ENCODE measurements around the gene GSTP1. TPM values are rescaled to one million over a fixed set of nuclear protein-coding genes. Genes with fewer than 3 reads are reported as not detected.

GSTP1 gene
- 100 to 1,000 TPM; 330 to 337 TPM for total RNA-seq

GRCh38 chr11:67583247-67584204 is at the start of gene GSTP1:
GSTP1 (plus strand) TSS chr11:67583812; CDS start chr11:67583844, 32 bp downstream.
- POLR2A ChIA-PET = interaction anchor here (0.5 to 3.0 kb wide), 5 partner anchors 9 to 615 kb away, joined by 3 to 13 read pairs (median 5); partner anchors contain the start of gene PTPRCAP
- CTCF ChIA-PET = interaction anchor here (0.6 to 2.2 kb wide), 13 partner anchors 8 to 755 kb away, joined by 3 to 11 read pairs (median 4); partner anchors contain the start of genes NUDT8 and PPP1CA
- ATAC-seq = peak; percentile 92
- Mint-ChIP-seq H3K4me1 (ENCODE audit: low read depth) (peaks cover 51% of the 10 kb centered on the region), H3K27me3 (ENCODE audit: low read depth) (peaks cover 24% of the 10 kb centered on the region), H3K27ac (peak within 1 kb of the TSS; percentile 82), H3K4me3 (peak within 1 kb of the TSS; percentile 88), H3K9me3 (ENCODE audit: insufficient read depth) (no peaks in the 10 kb centered on the region), H3K36me3 (ENCODE audit: low read depth) (peaks cover 37% of the 10 kb centered on the region)
- peak; percentile 86 for DNase-seq

GRCh38 chr11:67534070-67534679 is 49.4 kb upstream of the GSTP1 start:
- ATAC-seq (no peak), DNase-seq (no peak)
- H3K27ac Mint-ChIP-seq = no peak overlapping the region
- ChIA-PET POLR2A (no interaction called here), CTCF (no interaction called here)
- peaks cover 3% of the 10 kb centered on the region for H3K27me3 Mint-ChIP-seq (ENCODE audit: low read depth)
- H3K4me3 Mint-ChIP-seq = no peak overlapping the region
- peaks cover 5% of the 10 kb centered on the region for H3K36me3 Mint-ChIP-seq (ENCODE audit: low read depth)
- peaks cover 9% of the 10 kb centered on the region for H3K9me3 Mint-ChIP-seq (ENCODE audit: insufficient read depth)
- no peaks in the 10 kb centered on the region for H3K4me1 Mint-ChIP-seq (ENCODE audit: low read depth)

DNA sequence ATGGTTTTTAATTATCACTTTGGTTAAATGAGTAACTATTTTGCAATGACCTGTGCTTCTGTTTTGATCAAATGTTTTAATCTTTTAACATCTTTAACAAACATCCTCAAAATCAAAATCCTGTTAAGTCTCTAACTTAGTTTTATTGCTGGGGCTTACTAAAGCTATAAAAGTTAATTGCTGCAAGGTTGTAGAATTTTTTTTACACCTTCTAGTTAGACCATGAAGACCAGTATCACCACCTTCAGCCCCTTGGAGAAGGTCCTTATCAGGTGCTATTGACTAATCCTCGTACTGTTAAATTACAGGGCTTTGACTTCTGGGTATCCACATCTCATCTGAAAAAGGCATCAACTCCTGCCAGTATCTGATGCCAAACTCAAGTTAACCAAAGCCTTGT is 48.1 kb upstream of the GSTP1 start:
- Mint-ChIP-seq H3K27me3 (ENCODE audit: low read depth) (no peaks in the 10 kb centered on the region), H3K36me3 (ENCODE audit: low read depth) (peaks cover 5% of the 10 kb centered on the region), H3K9me3 (ENCODE audit: insufficient read depth) (peaks cover 9% of the 10 kb centered on the region), H3K4me1 (ENCODE audit: low read depth) (no peaks in the 10 kb centered on the region), H3K4me3 (no peak overlapping the region), H3K27ac (no peak overlapping the region)
- DNase-seq = no peak
- POLR2A ChIA-PET = interaction anchor here (1.1 kb wide), 1 partner anchor 43 kb away, joined by 3 read pairs; no protein-coding TSS in a partner anchor
- no peak for ATAC-seq
- CTCF ChIA-PET = no interaction called here

DNA sequence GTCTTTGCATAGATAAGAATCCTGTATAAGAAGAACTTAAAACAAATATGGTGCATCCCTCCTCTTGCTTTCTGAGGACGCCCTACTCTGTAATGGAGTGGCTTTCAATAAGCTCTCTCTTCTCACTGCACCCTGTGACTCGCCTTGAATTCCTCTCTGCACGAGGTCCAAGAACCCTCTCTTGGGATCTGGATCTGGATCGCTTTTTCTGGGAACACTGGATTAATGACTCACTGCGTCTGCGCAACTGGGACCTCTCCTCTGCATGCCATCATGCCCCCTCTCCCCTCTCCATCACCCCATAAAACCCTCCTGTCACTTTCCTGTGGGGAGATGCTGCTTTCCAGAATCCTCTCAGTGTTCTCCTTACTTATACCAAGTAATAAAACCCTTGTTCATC is 45.3 kb upstream of the GSTP1 start:
- ATAC-seq (no peak), DNase-seq (no peak)
- POLR2A ChIA-PET = no interaction called here
- Mint-ChIP-seq H3K27me3 (ENCODE audit: low read depth) (no peaks in the 10 kb centered on the region), H3K27ac (no peak overlapping the region), H3K4me3 (no peak overlapping the region), H3K36me3 (ENCODE audit: low read depth) (peaks cover 5% of the 10 kb centered on the region), H3K9me3 (ENCODE audit: insufficient read depth) (peaks cover 3% of the 10 kb centered on the region), H3K4me1 (ENCODE audit: low read depth) (no peaks in the 10 kb centered on the region)
- CTCF ChIA-PET = no interaction called here

DNA sequence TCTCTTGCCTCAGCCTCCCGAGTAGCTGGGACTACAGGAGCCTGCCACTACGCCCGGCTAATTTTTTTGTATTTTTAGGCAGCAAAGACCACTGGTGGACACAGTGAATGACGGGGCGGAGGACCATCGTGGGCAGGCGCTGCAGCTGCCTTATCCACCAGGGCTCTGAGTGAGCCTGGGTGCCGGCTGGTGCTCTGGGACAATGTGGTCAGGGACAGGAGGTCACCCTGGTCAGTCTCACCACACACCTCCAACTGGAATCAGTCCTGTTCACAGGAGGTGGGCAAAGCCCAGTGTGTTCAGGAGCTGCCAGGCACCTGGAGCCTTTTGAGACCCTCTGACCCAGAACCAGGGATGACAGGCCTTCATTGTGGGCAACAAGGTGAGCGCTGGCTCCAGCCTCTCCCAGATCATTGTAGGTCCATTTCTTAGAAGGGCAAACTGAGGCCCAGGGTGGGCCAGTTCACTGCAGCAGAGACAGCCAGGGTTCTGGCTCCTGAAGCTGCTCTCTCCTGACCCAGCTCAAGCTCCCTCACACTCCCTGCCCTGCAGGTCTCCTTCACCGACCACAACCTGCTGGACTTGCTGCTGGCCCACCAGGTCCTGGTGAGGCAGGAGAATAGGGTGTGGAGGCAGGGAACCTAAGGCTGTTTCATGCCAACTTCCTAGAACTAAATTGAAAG is 44.6 kb upstream of the GSTP1 start:
- Mint-ChIP-seq H3K27ac (no peak overlapping the region), H3K4me1 (ENCODE audit: low read depth) (no peaks in the 10 kb centered on the region), H3K36me3 (ENCODE audit: low read depth) (peaks cover 5% of the 10 kb centered on the region), H3K9me3 (ENCODE audit: insufficient read depth) (peaks cover 3% of the 10 kb centered on the region), H3K27me3 (ENCODE audit: low read depth) (no peaks in the 10 kb centered on the region), H3K4me3 (no peak overlapping the region)
- POLR2A ChIA-PET = no interaction called here
- no peak for DNase-seq
- no peak for ATAC-seq
- CTCF ChIA-PET = no interaction called here

DNA sequence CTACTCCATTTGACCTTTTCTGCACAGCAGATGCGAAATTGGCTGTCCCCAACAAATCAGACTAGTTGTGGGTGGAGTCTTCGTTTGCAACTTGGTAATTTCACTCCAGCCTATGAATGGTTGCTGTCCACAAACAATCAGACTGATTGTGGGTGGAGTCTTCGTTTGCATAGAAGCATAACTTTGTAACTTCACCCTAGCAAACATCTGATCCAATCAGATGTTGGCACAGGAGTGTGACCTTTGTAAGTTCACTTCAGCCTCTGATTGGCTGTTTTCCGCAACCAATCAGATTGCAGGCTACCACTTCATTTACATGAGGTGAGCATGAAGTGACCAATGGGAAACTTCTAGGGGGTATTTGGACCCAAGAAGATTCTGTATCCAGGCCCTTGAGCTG is 44.1 kb upstream of the GSTP1 start:
- peaks cover 1% of the 10 kb centered on the region for H3K36me3 Mint-ChIP-seq (ENCODE audit: low read depth)
- H3K4me3 Mint-ChIP-seq = no peak overlapping the region
- ATAC-seq (no peak), DNase-seq (no peak)
- ChIA-PET POLR2A (no interaction called here), CTCF (no interaction called here)
- peaks cover 1% of the 10 kb centered on the region for H3K9me3 Mint-ChIP-seq (ENCODE audit: insufficient read depth)
- H3K27ac Mint-ChIP-seq = no peak overlapping the region
- no peaks in the 10 kb centered on the region for H3K27me3 Mint-ChIP-seq (ENCODE audit: low read depth)
- no peaks in the 10 kb centered on the region for H3K4me1 Mint-ChIP-seq (ENCODE audit: low read depth)

GRCh38 chr11:67541198-67541597 is 42.4 kb upstream of the GSTP1 start:
- no peak for ATAC-seq
- Mint-ChIP-seq H3K27ac (no peak overlapping the region), H3K27me3 (ENCODE audit: low read depth) (no peaks in the 10 kb centered on the region), H3K4me1 (ENCODE audit: low read depth) (no peaks in the 10 kb centered on the region), H3K9me3 (ENCODE audit: insufficient read depth) (no peaks in the 10 kb centered on the region), H3K36me3 (ENCODE audit: low read depth) (no peaks in the 10 kb centered on the region), H3K4me3 (no peak overlapping the region)
- ChIA-PET POLR2A (no interaction called here), CTCF (interaction anchor here (1.1 kb wide), 1 partner anchor 12 kb away, joined by 3 read pairs; no protein-coding TSS in a partner anchor)
- no peak for DNase-seq

DNA sequence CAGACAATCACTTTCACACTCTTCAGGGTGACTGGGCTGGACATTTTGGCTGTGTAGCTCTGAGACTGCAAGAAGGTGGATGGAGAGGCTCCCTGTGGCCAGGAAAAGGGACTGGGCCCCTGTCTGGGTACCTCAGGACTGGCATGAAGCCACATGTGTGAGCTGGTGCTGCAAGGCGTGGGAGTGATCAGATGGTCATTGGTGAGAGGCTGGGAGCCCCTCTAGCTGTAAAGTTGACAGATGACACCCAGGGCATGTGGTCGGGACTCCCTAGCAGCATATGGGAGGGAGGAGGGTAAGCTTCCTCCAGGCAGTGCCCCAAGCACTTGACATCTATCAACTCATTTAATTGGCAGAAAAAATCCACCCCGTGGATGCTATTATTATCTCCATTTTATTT is 41.4 kb upstream of the GSTP1 start:
- ATAC-seq (no peak), DNase-seq (no peak)
- ChIA-PET CTCF (no interaction called here), POLR2A (interaction anchor here (0.6 kb wide), 1 partner anchor 511 kb away, joined by 3 read pairs; no protein-coding TSS in a partner anchor)
- no peaks in the 10 kb centered on the region for H3K4me1 Mint-ChIP-seq (ENCODE audit: low read depth)
- no peaks in the 10 kb centered on the region for H3K27me3 Mint-ChIP-seq (ENCODE audit: low read depth)
- H3K27ac Mint-ChIP-seq = no peak overlapping the region
- H3K9me3 Mint-ChIP-seq (ENCODE audit: insufficient read depth) = no peaks in the 10 kb centered on the region
- H3K36me3 Mint-ChIP-seq (ENCODE audit: low read depth) = no peaks in the 10 kb centered on the region
- H3K4me3 Mint-ChIP-seq = no peak overlapping the region

GRCh38 chr11:67542971-67543370 is 40.6 kb upstream of the GSTP1 start:
- no peak overlapping the region for H3K4me3 Mint-ChIP-seq
- POLR2A ChIA-PET = no interaction called here

DNA sequence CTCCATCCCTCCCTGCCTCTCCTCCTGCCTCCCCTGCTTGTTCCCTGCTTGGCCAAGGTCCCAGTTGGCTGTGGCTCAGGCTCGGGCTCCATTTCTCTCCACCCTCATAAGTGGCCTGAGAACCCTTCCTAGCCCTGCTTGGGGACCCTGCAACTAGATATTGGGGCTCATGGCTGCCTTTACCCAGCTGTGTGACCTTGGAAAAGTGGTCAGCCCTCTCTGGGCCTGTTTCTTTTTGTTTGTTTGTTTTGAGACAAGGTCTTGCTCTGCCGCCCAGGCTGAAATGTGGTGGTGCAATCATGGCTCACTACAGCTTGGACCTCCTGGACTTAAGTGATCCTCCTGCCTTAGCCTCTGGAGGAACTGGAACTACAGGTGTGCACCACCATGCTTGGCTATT is 40.0 kb upstream of the GSTP1 start:
- no peak overlapping the region for H3K27ac Mint-ChIP-seq
- CTCF ChIA-PET = no interaction called here
- no peaks in the 10 kb centered on the region for H3K9me3 Mint-ChIP-seq (ENCODE audit: insufficient read depth)
- H3K27me3 Mint-ChIP-seq (ENCODE audit: low read depth) = no peaks in the 10 kb centered on the region
- POLR2A ChIA-PET = no interaction called here
- DNase-seq = no peak
- no peaks in the 10 kb centered on the region for H3K4me1 Mint-ChIP-seq (ENCODE audit: low read depth)
- H3K4me3 Mint-ChIP-seq = no peak overlapping the region
- ATAC-seq = no peak
- no peaks in the 10 kb centered on the region for H3K36me3 Mint-ChIP-seq (ENCODE audit: low read depth)

More at GRCh38 chr11:67542971-67543370, 40.6 kb upstream of the GSTP1 start:
- Mint-ChIP-seq H3K27me3 (ENCODE audit: low read depth) (no peaks in the 10 kb centered on the region), H3K36me3 (ENCODE audit: low read depth) (no peaks in the 10 kb centered on the region), H3K9me3 (ENCODE audit: insufficient read depth) (no peaks in the 10 kb centered on the region), H3K27ac (no peak overlapping the region), H3K4me1 (ENCODE audit: low read depth) (no peaks in the 10 kb centered on the region)
- CTCF ChIA-PET = no interaction called here
- ATAC-seq (no peak), DNase-seq (no peak)

GRCh38 chr11:67544616-67545242 is 38.9 kb upstream of the GSTP1 start:
- Mint-ChIP-seq H3K4me1 (ENCODE audit: low read depth) (no peaks in the 10 kb centered on the region), H3K27me3 (ENCODE audit: low read depth) (no peaks in the 10 kb centered on the region), H3K36me3 (ENCODE audit: low read depth) (no peaks in the 10 kb centered on the region), H3K4me3 (no peak overlapping the region), H3K9me3 (ENCODE audit: insufficient read depth) (no peaks in the 10 kb centered on the region), H3K27ac (no peak overlapping the region)
- ChIA-PET POLR2A (no interaction called here), CTCF (no interaction called here)
- ATAC-seq = no peak
- DNase-seq = no peak

All from activated CD8-positive, alpha-beta T cell treated with anti-CD3 and anti-CD28 coated beads, Interleukin-2, amount 10 ng/mL, durations not matched to agents 7 days and 5 days (primary cell).